Glutamatergic neuron (in vitro differentiated cells): Measurements from ENCODE around the gene CTCF. TPM values are rescaled to one million over a fixed set of nuclear protein-coding genes. Genes with fewer than 3 reads are reported as not detected.

Experiments used
- DNase-seq: peaks from one replicate; pipeline ENCODE4 v3.0.0; 2022
- H3K27ac Mint-ChIP-seq: one replicate; pipeline ENCODE4 v1.8.0; 2020; ENCODE audit warnings: mild to moderate bottlenecking, mixed read lengths, inconsistent platforms; ENCODE audit not compliant: unreplicated experiment
- H3K27me3 Mint-ChIP-seq: one replicate; pipeline ENCODE4 v1.8.0; 2020; ENCODE audit warnings: mild to moderate bottlenecking, moderate library complexity, mixed read lengths, inconsistent platforms; ENCODE audit not compliant: unreplicated experiment
- H3K36me3 Mint-ChIP-seq: one replicate; pipeline ENCODE4 v1.8.0; 2020; ENCODE audit warnings: mild to moderate bottlenecking, mixed read lengths, inconsistent platforms; ENCODE audit not compliant: unreplicated experiment
- H3K4me1 Mint-ChIP-seq: one replicate; pipeline ENCODE4 v1.8.0; 2020; ENCODE audit warnings: mild to moderate bottlenecking, low read depth, mixed read lengths, inconsistent platforms; ENCODE audit not compliant: unreplicated experiment
- H3K4me3 Mint-ChIP-seq: one replicate; pipeline ENCODE4 v1.8.0; 2020; ENCODE audit warnings: mild to moderate bottlenecking, mixed read lengths, inconsistent platforms; ENCODE audit not compliant: unreplicated experiment
- H3K9me3 Mint-ChIP-seq: one replicate; pipeline ENCODE4 v1.8.0; 2020; ENCODE audit warnings: mild to moderate bottlenecking, moderate library complexity, mixed read lengths, inconsistent platforms; ENCODE audit not compliant: unreplicated experiment
- CTCF ChIP-seq: fragments of 200-600 bp; sonication (generic); IDR thresholded peaks from one replicate; pipeline ENCODE4 v1.5.0; 2021; ENCODE audit not compliant: partially characterized antibody, unreplicated experiment
- total RNA-seq: library from RNA; stranded (reverse); fragmentation: NEBNext Ultra II Directional; extraction: Animal tissue kit (Norgen Biotek cat#: 25700); gene quantifications from one replicate; pipeline ENCODE4 v1.2.1, GENCODE V29; 2021; ENCODE audit not compliant: unreplicated experiment

CTCF gene
- total RNA-seq, 1 donor from 2014 or later: 42.8 TPM

DNA sequence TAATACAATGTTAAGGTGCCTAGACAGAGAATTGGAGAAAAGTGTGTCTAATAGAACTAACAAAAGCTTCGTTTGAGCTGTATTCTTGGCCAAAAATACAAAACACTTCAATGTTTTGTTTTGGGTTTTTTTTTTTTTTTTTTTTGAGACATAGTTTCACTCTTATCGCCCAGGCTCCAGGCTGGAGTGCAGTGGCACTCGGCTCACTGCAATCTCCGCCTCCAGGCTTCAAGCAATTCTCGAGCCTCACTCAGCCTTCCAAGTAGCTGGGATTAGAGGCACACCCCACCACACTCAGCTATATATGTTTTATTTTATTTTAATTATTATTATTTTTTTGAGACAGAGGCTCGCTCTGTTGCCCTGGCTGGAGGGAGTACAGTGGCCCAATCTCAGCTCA is 44.3 kb downstream of the CTCF start:
- no peak overlapping the region for H3K27ac Mint-ChIP-seq
- H3K4me1 Mint-ChIP-seq: peaks cover 4% of the 10 kb centered on the region
- no peaks in the 10 kb centered on the region for H3K36me3 Mint-ChIP-seq
- H3K9me3 Mint-ChIP-seq: no peaks in the 10 kb centered on the region
- peaks cover 1% of the 10 kb centered on the region for H3K27me3 Mint-ChIP-seq
- TF ChIP-seq CTCF: no peak
- no peak for DNase-seq
- H3K4me3 Mint-ChIP-seq: no peak overlapping the region

GRCh38 chr16:67608364-67608763 is 46.0 kb downstream of the CTCF start:
- Mint-ChIP-seq H3K4me1 (peaks cover 4% of the 10 kb centered on the region), H3K27me3 (peaks cover 1% of the 10 kb centered on the region), H3K9me3 (no peaks in the 10 kb centered on the region), H3K36me3 (no peaks in the 10 kb centered on the region), H3K4me3 (no peak overlapping the region), H3K27ac (no peak overlapping the region)
- DNase-seq: no peak
- no peak for TF ChIP-seq CTCF

DNA sequence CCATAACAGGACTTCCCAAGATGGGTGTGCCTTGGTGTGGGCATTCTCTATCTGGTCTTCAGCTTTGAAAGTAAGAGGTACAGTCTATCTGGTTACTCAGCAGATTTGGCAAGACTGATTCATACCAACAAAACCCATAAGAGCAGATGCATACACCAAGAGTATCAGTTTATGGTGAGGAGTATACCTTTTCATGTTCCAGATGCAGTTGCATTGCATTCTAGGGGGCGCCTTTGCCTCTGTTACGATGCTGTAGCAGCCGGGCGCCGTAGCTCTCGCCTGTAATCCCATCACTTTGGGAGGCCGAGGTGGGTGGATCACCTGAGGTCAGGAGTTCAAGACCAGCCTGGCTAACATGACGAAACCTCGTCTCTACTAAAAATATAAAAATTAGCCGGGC is 51.5 kb downstream of the CTCF start:
- Mint-ChIP-seq H3K9me3 (no peaks in the 10 kb centered on the region), H3K36me3 (no peaks in the 10 kb centered on the region), H3K4me3 (no peak overlapping the region), H3K27ac (no peak overlapping the region), H3K4me1 (no peaks in the 10 kb centered on the region), H3K27me3 (peaks cover 3% of the 10 kb centered on the region)
- no peak for DNase-seq
- no peak for TF ChIP-seq CTCF

- Mint-ChIP-seq H3K27ac (no peak overlapping the region), H3K36me3 (no peaks in the 10 kb centered on the region), H3K4me1 (no peaks in the 10 kb centered on the region), H3K9me3 (no peaks in the 10 kb centered on the region), H3K27me3 (no peaks in the 10 kb centered on the region), H3K4me3 (no peak overlapping the region)
- no peak for DNase-seq
- no peak for TF ChIP-seq CTCF
These were observed 65.9 kb downstream of the CTCF start for GRCh38 chr16:67628216-67628615.

GRCh38 chr16:67632415-67633172 is 70.3 kb downstream of the CTCF start:
- H3K27me3 Mint-ChIP-seq: no peaks in the 10 kb centered on the region
- H3K9me3 Mint-ChIP-seq: no peaks in the 10 kb centered on the region
- H3K4me3 Mint-ChIP-seq: no peak overlapping the region
- H3K36me3 Mint-ChIP-seq: no peaks in the 10 kb centered on the region
- peak overlapping the region; percentile 8 for H3K27ac Mint-ChIP-seq
- TF ChIP-seq CTCF: no peak
- no peaks in the 10 kb centered on the region for H3K4me1 Mint-ChIP-seq
- no peak for DNase-seq
